Measurements from ENCODE around the gene PTCSC3.
"Not testable (repeated sequence)": the region's sequence is repeated elsewhere in the genome, so short reads cannot be mapped to it uniquely, and the experiment has no call there.

Gene PTCSC3

DNA sequence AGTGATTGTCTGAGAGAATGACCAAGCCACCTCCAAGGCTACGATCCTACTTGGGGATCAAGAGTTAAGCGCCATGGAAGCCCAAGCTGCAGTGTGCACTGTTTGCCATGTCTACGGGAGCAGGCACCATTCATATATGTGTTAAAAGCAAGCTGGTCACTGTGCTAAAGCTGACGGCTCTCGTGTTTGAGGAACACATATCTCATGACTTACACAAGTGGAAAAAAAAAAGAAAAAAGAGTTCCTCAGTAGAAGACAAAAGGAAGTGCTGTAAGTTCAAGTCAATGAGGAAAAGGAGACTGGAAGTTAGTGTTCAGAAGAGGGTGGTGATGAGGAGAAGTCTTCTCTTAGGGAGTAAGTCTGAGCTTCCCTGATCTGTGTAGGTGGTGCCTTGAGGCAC is 4.9 kb upstream of the PTCSC3 start:
- DNase-seq (ENCODE audit: low read depth, low spot score), result no peak

DNA sequence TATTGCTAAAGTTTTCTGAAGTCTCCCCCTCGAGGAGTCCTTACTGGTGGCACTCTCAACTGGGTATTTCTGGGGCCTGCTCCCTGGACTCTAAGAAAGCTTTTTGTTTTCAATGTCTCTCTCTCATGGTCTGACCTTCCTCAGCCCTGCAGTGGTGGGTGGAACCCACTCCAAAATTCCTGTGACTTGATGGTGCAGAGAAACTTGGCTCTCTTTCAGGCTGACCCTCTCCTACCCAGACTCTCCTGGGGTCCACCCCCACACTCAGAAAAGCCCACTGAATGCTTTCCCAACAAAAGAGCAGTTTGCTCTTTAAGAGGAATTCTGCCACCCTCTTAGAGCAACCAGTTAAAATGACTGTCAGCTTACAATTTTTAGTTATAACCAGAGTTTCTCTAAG is 967 bp upstream of the PTCSC3 start:
- no peak for DNase-seq (ENCODE audit: low read depth, low spot score)
- no peak overlapping the region for H3K4me3 ChIP-seq (ENCODE audit: low read length)

More for the DNA sequence above, 4.9 kb upstream of the PTCSC3 start:
- H3K4me3 ChIP-seq (ENCODE audit: low read length), result no peak overlapping the region

DNA sequence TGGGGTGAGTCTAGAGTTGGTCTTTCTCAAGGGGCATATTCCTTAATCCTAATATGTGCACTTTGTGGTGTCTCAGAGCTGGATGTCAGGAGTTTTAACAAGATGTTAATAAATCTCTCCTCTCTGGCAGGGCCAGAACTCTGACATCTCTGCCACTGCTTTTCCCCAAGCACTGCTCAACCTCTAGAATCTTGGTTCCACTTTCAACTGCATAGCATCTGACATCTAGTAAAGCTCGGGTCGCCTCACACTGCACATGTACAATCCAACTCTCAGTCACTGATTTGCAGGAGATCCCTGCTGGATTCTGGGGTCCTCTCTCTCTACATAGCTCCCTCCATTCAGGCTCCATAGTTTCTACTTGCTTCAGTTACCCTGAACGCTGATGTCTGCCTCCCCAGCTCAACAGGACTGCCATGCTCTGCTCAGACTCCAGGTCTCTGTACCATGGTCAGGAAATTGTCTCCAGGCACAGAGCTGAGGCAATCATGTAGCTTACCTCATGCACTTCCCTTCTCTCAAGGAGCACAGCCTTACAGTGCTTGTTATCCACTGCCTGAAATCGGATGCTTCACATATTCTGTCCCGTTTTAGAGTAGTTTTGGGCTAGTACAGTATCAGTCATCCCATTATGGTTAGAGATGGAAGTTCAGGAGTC is 1.6 kb downstream of the PTCSC3 start:
- no peak overlapping the region for H3K4me3 ChIP-seq (ENCODE audit: low read length)

DNA sequence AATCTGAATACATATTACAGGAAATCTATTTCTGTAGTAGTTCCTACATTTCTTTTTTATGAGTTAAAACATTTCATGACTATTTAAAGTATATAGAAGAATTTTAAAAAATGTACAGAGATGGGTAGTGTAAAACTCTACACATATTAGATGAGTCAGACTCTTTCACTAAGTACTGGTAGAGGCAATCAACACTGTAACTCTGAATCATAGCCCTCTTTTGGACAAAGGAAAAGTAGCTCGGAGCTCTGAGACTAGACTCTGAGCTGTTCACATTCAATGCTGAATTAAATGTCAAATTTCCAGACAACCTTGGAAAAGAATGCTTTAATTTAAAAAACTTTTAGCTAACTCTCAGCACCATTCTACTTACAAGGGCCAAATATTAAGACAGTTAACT is 3.4 kb downstream of the PTCSC3 start:
- no peak overlapping the region for H3K4me3 ChIP-seq (ENCODE audit: low read length)
- no peak for DNase-seq (ENCODE audit: low read depth, low spot score)

More for the DNA sequence above, 1.6 kb downstream of the PTCSC3 start:
- DNase-seq (ENCODE audit: low read depth, low spot score), result no peak

DNA sequence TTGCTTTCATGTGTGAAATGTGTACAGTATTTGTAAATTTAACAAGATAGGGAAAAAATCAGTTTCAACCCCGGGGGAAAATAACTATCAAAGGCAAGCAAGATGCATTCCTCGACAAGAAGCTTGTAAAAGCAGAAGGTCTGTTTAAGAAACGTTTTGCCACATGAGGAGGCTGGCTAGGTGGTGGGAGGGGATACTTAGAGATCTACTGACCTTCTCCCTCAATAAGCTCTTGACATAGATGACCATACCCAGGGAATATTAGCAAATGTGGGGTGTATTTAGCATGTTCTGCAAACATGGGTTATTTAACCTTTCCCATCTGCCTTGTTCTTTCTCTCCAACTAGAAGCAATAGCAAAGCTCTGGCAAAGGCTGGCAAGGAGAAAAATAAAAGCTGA is 4.9 kb downstream of the PTCSC3 start:
- no peak overlapping the region for H3K4me3 ChIP-seq (ENCODE audit: low read length)
- DNase-seq (ENCODE audit: low read depth, low spot score), result no peak

DNA sequence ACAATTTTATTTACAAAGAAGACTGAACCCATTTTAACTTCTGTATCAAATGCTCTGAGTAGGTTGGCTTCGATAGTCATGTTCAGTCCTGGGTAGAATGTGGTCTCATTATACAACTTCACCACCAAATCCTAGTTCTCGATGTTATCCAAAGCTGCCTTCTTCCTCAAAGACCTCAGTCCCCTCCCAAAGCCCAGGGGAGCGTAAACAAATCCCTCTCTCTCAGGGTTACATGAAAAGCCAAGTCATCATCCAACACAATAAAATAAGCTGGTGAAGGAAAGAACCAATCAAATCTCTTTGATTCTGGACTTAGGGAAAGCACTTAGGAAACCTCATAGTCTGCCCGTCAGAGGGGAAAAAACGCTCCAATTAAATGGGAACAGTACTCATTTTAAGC is 9.1 kb downstream of the PTCSC3 start:
- no peak for DNase-seq (ENCODE audit: low read depth, low spot score)
- H3K4me3 ChIP-seq (ENCODE audit: low read length), result no peak overlapping the region

DNA sequence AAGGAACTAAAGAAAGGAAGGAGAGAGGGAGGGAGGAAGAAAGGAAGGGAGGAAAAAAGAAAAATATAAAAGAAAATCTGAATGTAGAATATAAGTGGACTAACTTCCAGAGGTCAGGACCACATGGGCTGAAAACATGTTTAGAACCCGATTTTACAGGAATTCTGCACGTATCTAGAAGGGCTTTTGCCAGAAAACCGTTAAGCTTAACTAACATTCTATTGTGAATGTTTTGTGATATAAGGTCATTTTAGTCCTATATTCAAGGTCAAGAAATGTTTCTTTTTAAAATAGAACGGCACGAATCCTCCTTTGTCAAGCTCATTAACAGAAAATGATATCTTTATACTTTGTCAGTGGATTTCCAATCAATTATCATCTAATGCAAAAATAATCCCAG is 13.1 kb downstream of the PTCSC3 start:
- no peak overlapping the region for H3K4me3 ChIP-seq (ENCODE audit: low read length)
- no peak for DNase-seq (ENCODE audit: low read depth, low spot score)

DNA sequence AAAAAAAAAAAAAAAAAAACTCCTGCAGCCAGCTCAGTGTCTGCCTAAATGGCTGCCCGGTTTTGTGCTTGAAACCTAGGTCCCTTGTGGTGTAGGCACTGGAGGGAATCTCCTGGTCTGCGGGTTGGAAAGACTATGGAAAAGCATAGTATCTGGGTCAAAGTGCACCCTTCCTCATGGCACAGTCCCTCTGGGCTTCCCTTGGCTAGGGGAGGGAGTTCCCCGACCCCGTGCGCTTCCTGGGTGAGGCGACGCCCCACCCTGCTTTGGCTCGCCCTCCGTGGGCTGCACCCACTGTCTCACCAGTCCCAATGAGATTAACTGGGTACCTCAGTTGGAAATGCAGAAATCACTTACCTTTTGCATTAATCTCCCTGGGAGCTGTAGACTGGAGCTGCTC is 14.3 kb downstream of the PTCSC3 start:
- no peak for DNase-seq (ENCODE audit: low read depth, low spot score)
- no peak overlapping the region for H3K4me3 ChIP-seq (ENCODE audit: low read length)

DNA sequence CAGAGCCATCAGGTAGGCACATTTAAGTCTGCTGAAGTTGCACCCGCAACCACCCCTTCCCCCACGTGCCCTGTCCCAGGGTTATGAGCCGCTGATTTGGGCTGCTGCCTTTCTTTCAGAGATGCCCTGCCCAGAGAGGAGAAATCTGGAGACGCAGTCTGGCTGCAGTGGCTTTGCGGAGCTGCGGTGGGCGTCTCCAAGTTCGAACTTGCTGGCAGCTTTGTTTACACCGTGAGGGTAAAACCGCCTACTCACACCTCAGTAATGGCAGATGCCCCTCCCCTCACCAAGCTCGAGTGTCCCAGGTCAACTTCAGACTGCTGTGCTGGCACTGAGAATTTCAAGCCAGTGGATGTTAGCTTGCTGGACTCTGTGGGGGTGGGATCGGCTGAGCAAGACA is 14.7 kb downstream of the PTCSC3 start:
- DNase-seq (ENCODE audit: low read depth, low spot score), result no peak
- no peak overlapping the region for H3K4me3 ChIP-seq (ENCODE audit: low read length)

DNA sequence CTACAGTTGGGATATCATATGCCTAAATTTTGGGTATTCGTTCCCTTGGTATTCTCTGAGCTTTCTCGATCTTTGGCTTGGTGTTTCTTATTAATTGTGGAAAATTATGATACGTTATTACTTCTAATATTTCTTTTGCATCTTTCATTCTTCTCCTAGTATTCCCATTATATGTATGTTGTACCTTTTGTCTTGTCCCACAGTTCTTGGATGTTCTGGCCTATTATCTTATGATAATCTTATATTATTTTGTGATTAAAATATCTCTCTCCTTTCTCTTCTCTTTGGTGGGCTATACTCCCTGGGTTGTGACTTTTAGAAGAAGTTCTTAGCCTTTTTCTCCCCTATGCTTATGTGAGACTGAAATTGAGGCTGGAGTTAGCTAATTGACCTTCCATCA is 25.2 kb downstream of the PTCSC3 start:
- no peak for DNase-seq (ENCODE audit: low read depth, low spot score)

DNA sequence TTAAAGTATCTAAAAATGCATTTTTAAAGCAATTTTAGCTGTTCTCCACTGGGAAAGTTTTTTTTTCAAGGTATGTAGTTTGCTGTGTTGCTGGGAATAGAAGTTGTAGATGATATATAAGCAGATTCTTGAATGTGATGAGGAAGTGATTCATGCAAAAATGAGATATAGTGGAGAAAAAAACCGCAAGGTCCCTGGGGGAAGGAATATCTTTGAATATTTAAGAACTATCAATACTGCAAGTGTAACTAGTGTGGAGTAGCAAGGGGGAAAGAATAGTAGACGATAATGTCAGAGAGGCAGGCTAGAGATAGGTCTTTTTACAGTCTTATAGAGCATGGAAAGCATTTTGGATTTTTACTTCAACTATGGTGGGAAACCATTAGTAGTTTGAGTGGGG is 42.5 kb downstream of the PTCSC3 start:
- no peak overlapping the region for H3K4me3 ChIP-seq (ENCODE audit: low read length)
- DNase-seq (ENCODE audit: low read depth, low spot score), result no peak

More for the DNA sequence above, 25.2 kb downstream of the PTCSC3 start:
- no peak overlapping the region for H3K4me3 ChIP-seq (ENCODE audit: low read length)

DNA sequence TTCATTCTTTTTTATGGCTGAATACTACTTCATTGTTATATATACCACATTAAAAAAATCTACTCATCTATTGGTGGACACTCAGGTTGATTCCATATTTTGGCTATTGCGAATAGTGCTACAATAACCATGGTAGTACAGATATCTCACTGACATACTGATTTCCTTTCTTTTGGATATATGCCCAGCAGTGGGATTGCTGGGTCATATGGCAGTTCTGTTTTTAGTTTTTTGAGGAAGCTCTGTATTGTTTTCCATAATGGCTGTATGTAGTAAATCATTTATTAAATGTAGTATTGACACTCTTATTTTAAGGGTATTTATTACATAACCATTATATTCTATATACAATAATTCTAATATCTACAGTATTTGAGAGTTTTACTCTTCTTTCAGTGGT is 43.7 kb downstream of the PTCSC3 start:
- no peak overlapping the region for H3K4me3 ChIP-seq (ENCODE audit: low read length)
- no peak for DNase-seq (ENCODE audit: low read depth, low spot score)

DNA sequence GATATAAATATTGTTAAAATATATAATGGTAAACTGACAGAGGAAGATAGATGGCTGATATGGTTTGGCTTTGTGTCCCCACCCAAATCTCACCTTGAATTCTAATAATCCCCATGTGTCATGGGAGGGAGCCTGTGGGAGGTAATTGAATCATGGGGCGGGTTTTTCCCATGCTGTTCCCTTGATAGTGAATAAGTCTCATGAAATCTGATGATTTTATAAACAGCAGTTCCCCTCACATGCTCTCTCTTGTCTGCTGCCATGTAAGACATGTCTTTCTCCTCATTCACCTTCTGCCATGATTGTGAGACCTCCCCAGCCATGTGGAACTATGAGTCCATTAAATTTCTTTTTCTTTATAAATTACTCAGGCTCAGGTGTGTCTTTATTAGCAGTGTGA is 46.3 kb downstream of the PTCSC3 start:
- H3K4me3 ChIP-seq (ENCODE audit: low read length), result no peak overlapping the region
- DNase-seq (ENCODE audit: low read depth, low spot score), result no peak

DNA sequence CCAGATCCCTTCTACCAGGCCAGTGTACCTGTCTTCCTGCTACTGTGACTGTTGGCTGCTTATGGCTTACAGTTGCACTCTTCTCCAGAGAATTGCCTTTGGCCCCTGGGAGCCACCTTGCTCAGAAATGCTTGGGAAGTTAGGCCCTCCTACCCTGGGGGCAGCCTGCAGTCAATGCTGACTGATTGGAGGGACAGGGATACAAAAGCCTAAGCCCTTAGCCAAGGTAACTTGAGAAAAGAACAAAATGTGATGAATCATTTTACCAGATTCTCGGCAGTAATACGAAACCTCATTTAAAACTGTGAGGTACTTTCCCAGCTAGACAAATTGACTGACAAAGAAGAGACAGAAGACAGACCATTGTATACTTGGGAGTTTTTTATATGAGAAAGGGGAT is 47.3 kb downstream of the PTCSC3 start:
- DNase-seq (ENCODE audit: low read depth, low spot score), result no peak
- no peak overlapping the region for H3K4me3 ChIP-seq (ENCODE audit: low read length)

DNA sequence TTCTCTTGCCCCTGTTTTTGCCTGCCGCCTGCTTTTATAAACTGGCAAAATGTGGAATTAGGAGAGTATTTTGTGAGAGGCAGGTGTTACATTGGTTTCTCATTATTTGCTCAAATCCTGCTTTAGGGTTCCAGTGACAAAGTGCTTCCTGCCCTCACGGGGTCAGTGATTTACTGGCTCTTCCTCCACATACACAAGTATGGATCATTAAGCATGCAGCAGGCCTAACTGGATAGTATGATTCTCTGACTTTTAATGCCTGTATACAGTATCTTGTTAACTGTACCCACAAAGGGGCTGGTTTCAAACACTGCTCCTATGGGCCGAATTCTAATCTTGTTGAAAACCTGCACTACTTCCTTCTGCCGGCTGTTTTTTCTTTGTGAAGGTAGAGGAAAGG is 63.2 kb downstream of the PTCSC3 start:
- no peak for DNase-seq (ENCODE audit: low read depth, low spot score)
- H3K4me3 ChIP-seq (ENCODE audit: low read length), result no peak overlapping the region

DNA sequence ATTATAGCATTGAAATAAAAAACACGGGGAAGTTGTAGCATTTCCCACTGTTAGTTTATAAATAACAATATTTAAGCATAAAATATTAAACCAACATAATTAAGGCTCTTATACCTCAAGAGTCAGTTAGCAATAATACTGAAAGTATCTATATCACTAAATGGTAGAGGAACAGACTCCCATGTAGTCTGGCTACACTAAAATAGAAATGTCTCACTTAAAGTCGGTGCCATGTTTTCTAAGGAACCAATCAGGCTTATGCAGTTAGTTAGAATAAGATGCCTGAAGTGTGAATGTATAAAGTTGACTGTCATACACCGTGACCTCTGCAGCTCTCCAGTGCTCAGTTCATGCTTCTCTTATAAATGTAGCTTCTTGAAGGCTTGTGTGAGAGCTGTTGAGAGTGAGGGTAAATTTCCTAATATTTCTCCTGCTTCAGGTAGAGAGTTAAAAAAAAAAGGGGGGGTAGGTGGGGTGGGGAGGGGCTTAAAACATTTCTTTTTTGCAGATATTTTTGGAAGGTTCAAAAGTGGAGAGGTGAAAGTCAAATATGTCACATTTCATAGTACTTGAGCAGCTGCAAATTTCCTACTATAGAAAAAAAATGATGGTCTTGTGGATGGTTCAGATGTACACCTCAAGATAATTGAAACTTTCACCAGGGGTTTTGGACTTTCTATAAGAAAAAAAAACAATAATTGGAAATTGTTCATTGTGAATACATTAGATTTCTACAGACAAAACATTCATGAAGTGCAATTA is 64.5 kb downstream of the PTCSC3 start:
- no peak for DNase-seq (ENCODE audit: low read depth, low spot score)
- no peak overlapping the region for H3K4me3 ChIP-seq (ENCODE audit: low read length)

DNA sequence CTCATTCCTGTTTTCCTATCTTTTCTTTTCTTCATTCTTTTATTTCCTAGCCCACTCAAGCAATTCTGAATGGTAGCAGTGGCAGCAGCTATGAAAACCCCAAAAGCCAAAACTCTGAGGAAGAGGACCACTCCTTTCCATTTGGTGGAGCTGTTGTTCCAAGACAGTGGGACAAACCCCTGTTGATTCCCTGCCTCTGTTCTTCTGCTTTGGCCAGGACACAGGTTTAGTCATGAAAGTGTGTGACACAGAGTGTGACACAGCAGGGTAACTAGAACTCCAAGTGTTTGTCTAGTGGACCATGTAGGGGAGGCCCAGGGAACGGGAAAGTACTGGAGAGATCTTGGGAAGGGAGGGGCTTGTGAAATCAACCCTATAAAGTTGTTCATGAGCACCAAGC is 71.1 kb downstream of the PTCSC3 start:
- no peak for DNase-seq (ENCODE audit: low read depth, low spot score)
- H3K4me3 ChIP-seq (ENCODE audit: low read length), result no peak overlapping the region

DNA sequence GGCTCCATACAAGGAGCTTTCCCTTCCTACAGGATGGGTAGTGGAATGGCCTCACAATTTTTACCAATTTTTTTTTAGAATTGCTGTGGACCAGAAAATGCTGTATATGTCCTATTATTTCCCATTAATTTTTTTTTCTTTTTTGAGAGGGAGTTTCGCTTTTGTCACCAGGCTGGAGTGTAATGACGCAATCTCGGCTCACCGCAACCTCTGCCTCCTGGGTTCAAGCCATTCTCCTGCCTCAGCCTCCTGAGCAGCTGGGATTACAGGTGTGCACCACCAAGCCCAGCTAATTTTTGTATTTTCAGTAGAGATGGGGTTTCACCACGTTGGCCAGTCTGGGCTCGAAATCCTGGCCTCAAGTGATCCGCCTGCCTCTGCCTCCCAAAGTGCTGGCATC is 72.3 kb downstream of the PTCSC3 start:
- H3K4me3 ChIP-seq (ENCODE audit: low read length), result not testable (repeated sequence)

DNA sequence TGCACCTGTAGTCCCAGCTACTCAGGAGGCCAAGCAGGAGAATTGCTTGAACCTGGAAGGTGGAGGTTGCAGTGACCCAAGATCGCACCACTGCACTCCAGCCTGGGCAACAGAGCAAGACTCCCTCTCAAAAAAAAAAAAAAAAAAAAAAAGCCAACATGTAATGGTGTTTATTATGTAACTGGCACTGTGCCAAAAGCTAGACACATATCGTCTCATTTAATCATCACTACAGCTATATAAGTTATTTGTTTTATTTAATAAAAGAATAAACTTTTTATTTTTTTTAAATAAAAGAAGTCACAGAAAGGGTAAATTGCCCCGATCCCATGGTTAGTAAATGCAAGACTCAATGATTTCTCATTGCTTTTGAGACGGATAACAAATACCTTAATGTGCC is 76.9 kb downstream of the PTCSC3 start:
- DNase-seq (ENCODE audit: low read depth, low spot score), result no peak
- no peak overlapping the region for H3K4me3 ChIP-seq (ENCODE audit: low read length)

More for the DNA sequence above, 72.3 kb downstream of the PTCSC3 start:
- DNase-seq (ENCODE audit: low read depth, low spot score), result not testable (repeated sequence)

DNA sequence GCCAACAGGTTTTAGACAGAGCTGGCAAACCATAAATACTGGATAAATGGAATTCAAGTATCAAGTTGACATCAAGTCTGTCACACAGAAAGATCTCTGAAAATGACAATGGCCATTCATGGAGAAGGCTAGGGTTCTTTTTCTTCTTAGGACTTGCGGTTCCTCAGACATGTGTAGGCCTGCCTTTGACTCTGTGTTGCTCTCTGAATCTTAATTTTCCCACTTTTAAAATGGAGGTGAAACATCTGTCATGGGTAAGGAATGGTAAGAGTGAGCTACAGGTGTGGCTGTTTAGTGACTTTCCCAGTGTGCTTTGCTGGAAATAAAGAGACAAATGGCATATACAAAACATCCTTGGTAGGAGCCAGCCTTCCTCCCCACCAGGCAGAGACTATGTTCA is 79.2 kb downstream of the PTCSC3 start:
- no peak overlapping the region for H3K4me3 ChIP-seq (ENCODE audit: low read length)
- no peak for DNase-seq (ENCODE audit: low read depth, low spot score)

DNA sequence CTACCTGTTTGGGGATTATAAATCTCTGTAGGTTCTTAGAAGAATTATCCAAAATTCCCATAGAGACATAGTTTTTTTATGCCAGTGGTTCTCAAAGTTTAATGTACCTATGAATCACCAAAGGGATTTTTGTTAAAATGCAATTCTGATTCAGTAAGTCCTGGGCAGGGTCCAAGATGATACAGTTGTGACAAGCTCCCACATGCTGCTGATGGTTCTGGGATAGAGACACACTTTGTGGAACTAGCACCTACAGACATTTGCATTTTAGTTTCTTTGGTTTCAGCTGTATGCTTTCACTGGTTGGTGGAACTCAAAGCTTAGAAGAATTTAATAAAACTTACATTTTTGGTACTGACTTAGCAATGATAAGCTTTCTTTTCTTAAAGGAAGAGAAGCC is 80.4 kb downstream of the PTCSC3 start:
- no peak for DNase-seq (ENCODE audit: low read depth, low spot score)
- H3K4me3 ChIP-seq (ENCODE audit: low read length), result no peak overlapping the region
